ENCODE results near the gene RCN2. TPM values are rescaled to one million over a fixed set of nuclear protein-coding genes. Genes with fewer than 3 reads are reported as not detected.

RCN2 gene
- total RNA-seq, 1 experiment from 2014 or later, result 93.4 TPM

- DNase-seq, result peak; percentile 27
- Mint-ChIP-seq H3K36me3 (ENCODE audit: insufficient read depth, unreplicated experiment) (peaks cover 20% of the 10 kb centered on the region), H3K4me1 (ENCODE audit: low read depth, unreplicated experiment) (peaks cover 27% of the 10 kb centered on the region), H3K27me3 (ENCODE audit: unreplicated experiment) (no peaks in the 10 kb centered on the region), H3K27ac (ENCODE audit: unreplicated experiment) (peak overlapping the region; percentile 86), H3K4me3 (ENCODE audit: low read depth, unreplicated experiment) (peak overlapping the region; percentile 91), H3K9me3 (ENCODE audit: low read depth, unreplicated experiment) (no peaks in the 10 kb centered on the region)
- intact Hi-C loops (cut with micrococcal nuclease; ENCODE audit: unreplicated experiment), result no loop called here
- BruUV-seq (replicated peaks), result no TSS peak
- no peak for TF ChIP-seq CTCF (IDR thresholded peaks at IDR 0.05; ENCODE audit: unreplicated experiment)
- CTCF ChIA-PET, result interaction anchor here (0.6 kb wide), 1 partner anchor 27 kb away, joined by 3 read pairs; the partner anchor contains the start of gene RCN2
Measured at GRCh38 chr15:76904461-76905012, 27.0 kb upstream of the RCN2 start.

- Mint-ChIP-seq H3K27ac (ENCODE audit: unreplicated experiment) (peak within 1 kb of the TSS; percentile 86), H3K27me3 (ENCODE audit: unreplicated experiment) (no peaks in the 10 kb centered on the region), H3K9me3 (ENCODE audit: low read depth, unreplicated experiment) (no peaks in the 10 kb centered on the region), H3K36me3 (ENCODE audit: insufficient read depth, unreplicated experiment) (peaks cover 20% of the 10 kb centered on the region), H3K4me1 (ENCODE audit: low read depth, unreplicated experiment) (peaks cover 24% of the 10 kb centered on the region), H3K4me3 (ENCODE audit: low read depth, unreplicated experiment) (peak within 1 kb of the TSS; percentile 91)
- peak; percentile 94 for DNase-seq
- TF ChIP-seq CTCF (IDR thresholded peaks at IDR 0.05; ENCODE audit: unreplicated experiment), result no peak
- BruUV-seq (replicated peaks), result no TSS peak
- intact Hi-C loops (cut with micrococcal nuclease; ENCODE audit: unreplicated experiment), result no loop called here
- CTCF ChIA-PET, result interaction anchor here (0.5 to 0.6 kb wide), 2 partner anchors 27 to 409 kb away, joined by 3 read pairs; partner anchors contain the start of gene RCN2
Measured at GRCh38 chr15:76905013-76905839, 26.3 kb upstream of the RCN2 start, which contains the start of gene SCAPER. Gene SCAPER (minus strand): TSS chr15:76905340. CDS start chr15:76883817, 21,523 bp downstream.

GRCh38 chr15:76905855-76906254 is 25.7 kb upstream of the RCN2 start:
- intact Hi-C loops (cut with micrococcal nuclease; ENCODE audit: unreplicated experiment), result no loop called here
- Mint-ChIP-seq H3K36me3 (ENCODE audit: insufficient read depth, unreplicated experiment) (peaks cover 20% of the 10 kb centered on the region), H3K27ac (ENCODE audit: unreplicated experiment) (peak overlapping the region; percentile 86), H3K27me3 (ENCODE audit: unreplicated experiment) (no peaks in the 10 kb centered on the region), H3K4me1 (ENCODE audit: low read depth, unreplicated experiment) (peaks cover 24% of the 10 kb centered on the region), H3K9me3 (ENCODE audit: low read depth, unreplicated experiment) (no peaks in the 10 kb centered on the region), H3K4me3 (ENCODE audit: low read depth, unreplicated experiment) (peak overlapping the region; percentile 91)
- BruUV-seq (replicated peaks), result no TSS peak
- DNase-seq, result no peak
- no peak for TF ChIP-seq CTCF (IDR thresholded peaks at IDR 0.05; ENCODE audit: unreplicated experiment)
- CTCF ChIA-PET, result no interaction called here

GRCh38 chr15:76912430-76912829 is 19.1 kb upstream of the RCN2 start:
- BruUV-seq (replicated peaks), result no TSS peak
- no peak for TF ChIP-seq CTCF (IDR thresholded peaks at IDR 0.05; ENCODE audit: unreplicated experiment)

More at GRCh38 chr15:76912430-76912829, 19.1 kb upstream of the RCN2 start:
- no peaks in the 10 kb centered on the region for H3K9me3 Mint-ChIP-seq (ENCODE audit: low read depth, unreplicated experiment)
- DNase-seq, result no peak
- H3K4me1 Mint-ChIP-seq (ENCODE audit: low read depth, unreplicated experiment), result no peaks in the 10 kb centered on the region
- H3K4me3 Mint-ChIP-seq (ENCODE audit: low read depth, unreplicated experiment), result no peak overlapping the region
- CTCF ChIA-PET, result interaction anchor here (0.7 kb wide), 1 partner anchor 16 kb away, joined by 3 read pairs; no protein-coding TSS in a partner anchor
- no peaks in the 10 kb centered on the region for H3K36me3 Mint-ChIP-seq (ENCODE audit: insufficient read depth, unreplicated experiment)
- H3K27ac Mint-ChIP-seq (ENCODE audit: unreplicated experiment), result no peak overlapping the region
- H3K27me3 Mint-ChIP-seq (ENCODE audit: unreplicated experiment), result peaks cover 38% of the 10 kb centered on the region
- intact Hi-C loops (cut with micrococcal nuclease; ENCODE audit: unreplicated experiment), result no loop called here
